Stimulated activated CD8-positive, alpha-beta memory T cell treated with anti-CD3 and anti-CD28 coated beads, Interleukin-4, amount 100 ng/mL, for 1 hour (primary cell): Measurements from ENCODE around the gene PRKCZ.

Experiments
- DNase-seq, 2 donors: peaks; one replicate each; pipeline ENCODE4 v3.0.0-alpha.2; 2020; ENCODE audit warnings: low read depth in 2 of 2, low spot score in 1 of 2

PRKCZ gene

GRCh38 chr1:2206813-2207487, 156.7 kb downstream of the PRKCZ start:
- no peak for DNase-seq

GRCh38 chr1:2208309-2209239, 158.4 kb downstream of the PRKCZ start:
- DNase-seq = no peak

- DNase-seq = no peak
Observed at GRCh38 chr1:2209400-2210083, 159.3 kb downstream of the PRKCZ start.

- DNase-seq = no peak
Observed at GRCh38 chr1:2210084-2210653, 160.0 kb downstream of the PRKCZ start.

DNA sequence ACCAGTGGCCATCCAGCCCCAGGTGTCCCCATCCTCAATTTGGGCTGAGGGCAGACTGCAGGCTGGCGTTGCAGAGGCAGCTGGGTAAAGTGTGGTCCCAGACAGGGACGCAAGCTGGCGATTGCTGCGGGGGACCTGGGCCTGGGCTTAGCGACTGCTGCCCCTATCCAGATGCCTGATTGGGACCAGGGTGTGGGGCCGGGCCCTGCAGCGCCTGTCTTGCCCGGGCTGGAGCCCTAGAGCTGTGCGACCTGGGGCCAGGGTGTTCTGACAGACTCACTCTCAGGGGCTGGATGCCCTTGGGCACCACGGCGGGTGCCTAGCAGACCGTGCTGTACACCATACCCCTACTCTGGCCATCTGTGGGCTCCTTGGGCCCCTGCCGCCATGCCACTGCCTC, 160.6 kb downstream of the PRKCZ start:
- DNase-seq = no peak

DNA sequence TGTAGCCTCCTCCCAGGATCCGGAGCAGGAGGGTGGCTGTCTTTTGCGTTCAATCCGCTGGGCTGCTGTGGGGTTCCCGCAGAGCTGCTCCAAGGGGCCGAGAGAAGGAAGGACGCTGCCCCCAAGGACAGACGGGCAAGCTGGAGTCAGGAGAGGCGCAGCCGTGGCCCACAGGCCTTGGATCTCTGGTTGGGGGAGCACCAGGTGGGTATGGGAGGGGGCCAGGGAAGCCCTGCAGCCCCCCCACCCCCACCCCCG, 162.0 kb downstream of the PRKCZ start:
- no peak for DNase-seq

DNA sequence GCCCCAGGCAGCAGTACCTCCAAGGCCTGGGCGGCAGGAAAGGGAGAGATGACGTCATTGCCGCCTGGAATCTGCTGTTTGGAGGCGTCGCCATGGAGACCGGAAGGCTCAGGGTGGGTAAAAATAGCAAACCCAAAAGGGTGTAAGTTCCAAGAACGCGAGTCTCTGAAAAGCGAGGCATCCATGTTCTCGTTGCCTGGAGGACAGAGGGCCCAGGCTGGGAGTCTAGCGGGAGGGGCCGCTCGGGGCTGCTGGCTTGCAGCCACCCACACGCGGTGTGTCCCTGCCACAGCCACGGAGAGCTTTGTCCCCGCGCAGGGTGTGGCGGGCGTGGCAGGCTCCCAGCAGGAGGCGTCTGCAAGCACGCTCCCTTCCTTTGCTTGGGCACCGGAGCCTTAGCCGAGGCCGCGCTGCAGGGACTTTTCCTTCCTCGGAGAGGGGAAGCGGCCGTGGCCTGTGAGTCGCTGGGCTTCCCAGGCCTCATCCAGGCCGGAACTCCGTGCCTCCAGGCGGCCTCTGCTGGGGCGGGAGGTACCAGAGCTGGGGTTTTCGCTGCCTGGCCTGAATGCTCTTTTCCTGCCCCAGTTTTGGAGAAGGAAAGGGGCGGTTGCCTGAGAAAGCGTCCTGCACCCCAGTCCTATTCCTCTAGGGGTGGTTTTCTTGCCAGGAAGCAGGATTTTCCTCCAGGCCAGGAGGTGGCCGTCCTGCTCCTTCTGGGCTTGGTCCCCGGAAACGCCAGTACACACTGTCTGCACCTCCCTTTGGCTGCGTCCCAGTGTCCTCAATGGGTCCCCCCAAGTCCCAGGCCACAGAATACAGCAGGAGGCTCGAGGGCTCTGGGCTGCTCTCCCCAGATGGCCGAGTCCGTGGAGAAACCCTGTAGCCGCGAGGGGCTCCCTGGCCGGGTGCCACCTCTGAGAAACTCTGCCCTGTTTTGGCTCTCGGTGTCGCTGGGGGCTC, 162.6 kb downstream of the PRKCZ start:
- peak in 1 of 2 donors; percentile 35 for DNase-seq

DNA sequence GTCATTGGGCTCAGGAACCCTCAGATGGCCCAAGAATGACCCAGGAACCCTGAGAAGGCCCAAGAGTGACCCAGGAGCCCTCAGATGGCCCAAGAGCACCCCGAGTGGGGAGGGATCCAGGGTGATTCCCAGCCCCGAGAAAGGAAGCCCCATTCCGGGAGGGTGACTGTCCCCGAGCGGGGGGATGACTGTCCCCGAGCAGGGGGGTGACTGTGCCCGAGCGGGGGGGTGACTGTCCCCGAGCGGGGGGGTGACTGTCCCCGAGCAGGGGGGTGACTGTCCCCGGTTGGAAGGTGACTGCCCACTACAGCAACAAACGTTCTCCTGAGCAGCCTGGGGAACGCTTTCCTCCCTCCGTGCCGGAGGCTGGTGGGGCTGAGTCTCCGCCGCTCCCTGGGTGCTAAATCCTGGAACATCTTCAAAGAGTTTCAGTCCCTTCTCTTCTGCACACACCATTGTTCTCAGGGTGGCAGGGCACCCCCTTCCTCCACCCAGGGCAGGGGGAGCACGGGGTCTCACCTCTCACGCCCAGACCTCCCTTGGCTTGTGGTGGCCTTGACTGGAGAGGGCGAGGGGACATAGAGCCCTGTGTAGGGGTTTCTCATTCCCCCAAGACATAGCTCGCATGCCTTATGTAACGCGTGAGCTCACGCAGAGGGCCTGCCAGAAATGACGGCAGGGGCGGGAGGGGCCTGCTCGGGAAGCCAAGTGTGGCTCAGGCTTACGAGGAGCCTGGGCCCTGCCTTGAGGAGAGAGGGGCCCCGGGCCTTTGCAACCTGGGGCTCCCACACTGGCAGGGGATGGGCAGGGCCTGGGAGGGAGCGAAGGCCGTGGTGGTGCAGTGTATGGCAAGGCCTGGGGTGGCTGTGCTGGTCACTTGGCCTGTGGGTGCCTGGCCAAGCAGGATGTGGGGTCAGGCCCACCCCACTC, 163.6 kb downstream of the PRKCZ start:
- DNase-seq = no peak

- DNase-seq = no peak
Observed at GRCh38 chr1:2214541-2215241, 164.5 kb downstream of the PRKCZ start.

DNA sequence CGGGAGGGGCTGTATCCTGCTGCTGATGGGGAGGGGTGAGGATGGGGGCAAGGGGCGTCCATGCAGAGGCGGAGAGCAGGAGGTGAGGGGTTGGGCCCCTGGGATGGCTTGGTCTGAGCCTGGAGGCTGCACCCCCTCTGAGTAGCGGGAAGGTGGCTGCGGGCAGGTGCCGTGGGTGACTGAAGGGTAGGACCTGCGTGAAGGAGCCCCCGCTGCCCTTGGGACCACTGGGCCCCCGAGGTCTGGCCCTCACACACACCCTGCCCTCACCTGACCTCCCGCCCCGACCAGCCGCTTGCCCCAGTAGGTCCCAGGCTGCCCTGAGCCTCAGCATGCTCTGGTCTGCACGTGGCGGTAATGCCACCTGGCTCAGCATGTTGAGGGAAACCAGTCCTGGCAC, 165.1 kb downstream of the PRKCZ start:
- DNase-seq = no peak

DNA sequence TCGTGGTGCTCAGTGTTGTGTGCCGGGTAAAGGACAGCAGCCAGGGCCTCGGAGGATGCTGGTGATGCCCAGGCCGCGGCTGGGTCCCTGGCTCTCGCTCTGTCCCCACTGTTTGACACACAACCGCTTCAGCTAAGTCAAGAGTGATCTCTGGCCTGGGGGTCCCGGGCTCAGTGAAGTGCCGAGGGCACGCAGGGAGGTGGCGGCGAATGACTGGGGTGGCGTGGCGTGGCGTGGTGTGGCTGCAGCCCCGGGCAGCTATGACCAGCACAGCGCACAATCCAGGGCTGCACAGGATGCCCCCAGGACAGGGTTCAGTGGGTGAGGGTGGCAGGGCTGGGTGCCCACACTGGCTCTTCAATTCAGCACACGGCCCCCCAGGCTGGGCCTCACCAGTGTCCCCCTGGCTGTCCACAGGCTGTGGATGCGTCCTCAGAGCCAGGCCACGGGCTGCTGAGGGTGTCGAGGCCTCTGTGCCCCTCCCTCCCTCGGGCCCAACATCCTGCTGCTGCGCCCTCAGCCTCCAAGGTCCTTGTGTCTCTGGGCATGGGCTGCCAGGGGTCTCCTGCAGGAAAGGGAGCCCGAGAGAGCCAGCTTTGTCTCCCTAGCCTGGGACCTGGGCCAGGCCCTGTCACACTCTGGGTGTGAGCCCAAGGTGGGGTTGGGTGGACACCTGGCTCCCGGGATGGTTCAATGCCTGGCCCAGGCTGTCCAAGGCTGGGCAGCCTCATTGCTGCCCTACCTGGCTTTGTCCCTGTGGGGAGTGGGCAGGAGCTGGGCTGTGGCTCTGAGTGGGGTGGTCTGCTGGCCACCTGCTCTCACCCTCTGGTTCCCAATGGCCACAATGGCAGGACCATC, 165.9 kb downstream of the PRKCZ start:
- DNase-seq = no peak

- no peak for DNase-seq
Observed at GRCh38 chr1:2216767-2217058, 166.5 kb downstream of the PRKCZ start.

DNA sequence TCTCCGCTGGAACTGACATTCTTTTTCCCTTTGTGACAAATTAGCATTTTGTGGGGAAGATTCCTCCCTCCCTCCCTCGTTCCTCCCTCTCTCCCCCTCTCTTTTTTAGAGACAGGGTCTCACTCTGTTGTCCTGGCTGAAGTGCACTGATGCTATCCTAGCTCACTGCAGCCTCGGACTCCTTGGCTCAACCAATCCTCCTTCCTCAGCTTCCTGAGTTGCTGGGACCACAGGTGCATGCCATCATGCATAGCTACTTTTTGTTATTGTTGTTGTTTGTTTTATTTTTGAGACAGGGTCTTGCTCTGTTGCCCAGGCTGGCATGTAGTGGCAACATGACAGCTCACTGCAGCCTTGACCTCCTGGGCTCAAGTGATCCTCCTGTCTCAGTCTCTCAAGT, 171.1 kb downstream of the PRKCZ start:
- DNase-seq = no peak

GRCh38 chr1:2224170-2224584, 174.0 kb downstream of the PRKCZ start:
- DNase-seq = no peak

DNA sequence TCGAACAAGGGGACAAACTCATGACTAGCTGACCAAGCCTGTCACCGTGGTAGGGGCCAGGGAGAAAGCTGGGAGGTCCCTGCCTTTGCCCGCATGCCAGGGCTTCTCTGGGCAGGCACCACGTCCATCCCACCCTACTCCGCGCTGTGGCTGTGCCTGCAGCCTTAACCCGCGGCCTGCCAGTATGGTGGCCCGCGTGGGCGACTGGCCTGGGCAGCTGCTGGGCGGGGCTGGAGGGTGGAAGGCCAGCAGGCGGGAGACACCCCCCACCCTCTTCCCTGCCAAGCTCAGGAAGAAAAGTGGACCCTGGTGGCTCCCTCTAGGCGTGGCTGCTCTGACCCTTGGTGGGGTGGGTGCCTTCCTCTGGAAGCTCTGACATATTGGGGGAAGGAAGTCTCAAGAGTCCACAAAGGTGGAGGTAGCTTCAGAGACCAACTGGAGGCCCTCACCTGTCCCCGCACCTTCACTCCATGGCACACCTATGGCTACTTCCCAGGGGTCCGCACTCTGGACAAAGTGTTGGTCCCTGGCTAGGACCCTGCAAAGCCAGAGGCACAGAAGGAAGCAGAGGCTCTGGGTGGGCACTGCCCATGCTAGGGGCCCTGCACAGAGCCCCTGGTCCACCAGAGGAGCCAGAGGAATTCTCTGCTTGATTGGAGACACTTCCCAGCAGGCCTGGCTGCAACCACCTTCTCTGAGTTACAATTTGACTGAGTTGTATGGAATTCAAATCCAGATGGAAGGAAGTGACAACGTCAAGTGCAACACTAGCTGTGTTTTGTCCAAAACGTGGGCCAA, 174.6 kb downstream of the PRKCZ start:
- no peak for DNase-seq

DNA sequence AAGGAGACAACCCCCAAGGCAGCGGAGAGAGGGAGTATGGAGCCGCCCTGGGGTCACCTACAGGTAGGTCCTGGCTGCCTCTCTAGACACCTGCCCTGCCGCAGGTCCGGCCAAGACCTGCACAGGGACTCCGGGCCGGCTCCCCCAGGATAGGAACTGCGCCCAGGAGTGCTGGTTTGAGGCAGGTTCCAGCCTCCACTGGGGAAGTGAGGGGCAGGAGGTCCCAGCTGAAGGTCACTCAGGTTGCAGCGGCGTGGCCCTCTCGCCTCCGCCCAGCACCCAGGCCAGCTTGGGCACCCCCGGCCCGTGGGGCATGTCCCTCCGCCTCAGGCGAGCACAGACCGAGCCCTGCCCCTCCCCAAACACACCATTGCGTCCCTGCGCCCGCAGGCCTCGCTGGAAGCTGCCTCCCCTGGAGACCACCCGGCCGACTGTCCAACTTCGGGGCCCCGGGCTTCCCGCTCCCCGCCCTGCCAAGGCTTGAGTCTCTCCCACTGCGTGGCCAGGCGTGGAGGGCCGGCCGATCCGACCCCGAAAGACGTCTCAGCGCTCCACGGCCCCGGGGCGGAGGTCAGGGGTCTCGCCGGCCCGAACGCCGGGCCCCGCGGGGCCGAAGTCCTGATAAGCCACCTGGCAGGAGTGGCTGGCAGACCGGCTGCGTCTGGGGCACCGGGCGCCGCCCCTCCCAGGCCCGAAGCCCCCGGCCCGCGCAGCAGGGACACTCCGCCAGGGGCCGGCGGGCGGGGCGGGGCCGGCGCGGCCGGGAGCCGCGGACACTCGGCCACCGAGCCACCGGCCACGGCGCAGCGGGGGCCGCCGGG, 176.5 kb downstream of the PRKCZ start:
- no peak for DNase-seq
